CD4-positive, alpha-beta T cell treated with Interleukin-21 for 1 hour (primary cell): ENCODE data around the gene SUGCT.
"Not testable (repeated sequence)": the region's sequence is repeated elsewhere in the genome, so short reads cannot be mapped to it uniquely, and the experiment has no call there.

ENCODE experiments used
- DNase-seq: peaks from one replicate; pipeline ENCODE4 v3.0.0-alpha.2; 2020

Gene SUGCT

GRCh38 chr7:40134428-40135316 is at the start of gene SUGCT, which contains the start of gene MPLKIP:
Gene SUGCT, plus strand, starts transcription at chr7:40135005.
Gene MPLKIP, minus strand, starts transcription at chr7:40134622. Its CDS starts 55 bp downstream, at chr7:40134567.
- DNase-seq: peak; percentile 90

DNA sequence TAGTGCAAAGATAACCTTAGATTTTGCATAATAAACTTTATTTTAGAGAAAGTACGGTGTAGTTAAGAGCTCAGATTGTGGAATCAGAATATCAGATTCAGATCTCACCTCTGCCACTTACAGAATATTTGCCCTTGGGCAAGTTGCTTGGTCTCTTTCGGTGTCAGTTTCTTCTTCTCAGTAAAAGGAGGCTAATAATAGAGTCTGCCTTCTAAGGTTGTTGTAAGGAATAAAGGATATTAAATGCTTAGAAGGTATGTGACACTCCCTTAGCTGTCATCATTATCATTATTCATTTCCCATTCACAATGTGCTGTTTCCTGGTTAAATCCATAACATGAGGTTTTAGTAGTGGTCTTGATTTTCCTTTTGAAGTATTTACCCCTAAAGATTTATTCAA is 42.6 kb upstream of the SUGCT start:
- DNase-seq: no peak

GRCh38 chr7:40093631-40094350 is 41.0 kb upstream of the SUGCT start:
- no peak for DNase-seq

DNA sequence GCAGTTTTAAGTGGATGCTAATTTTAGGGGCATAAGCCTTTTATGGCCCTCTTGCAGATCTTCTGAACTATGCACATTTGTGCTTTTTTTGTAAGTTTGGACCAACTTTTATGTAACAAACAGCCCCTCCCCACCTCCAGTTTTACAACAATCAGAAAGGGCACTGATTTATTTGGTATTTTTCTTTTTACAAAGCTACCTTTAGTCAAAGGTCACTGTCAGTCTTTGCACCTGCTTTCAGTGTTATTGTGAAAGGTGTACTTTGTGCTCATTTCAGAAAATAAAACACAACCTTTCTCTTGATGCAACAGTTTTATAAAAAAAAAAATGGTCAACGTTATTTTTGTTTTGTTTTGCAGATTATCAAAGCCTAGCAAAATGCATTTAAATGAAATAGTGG is 39.6 kb upstream of the SUGCT start:
- no peak for DNase-seq

- no peak for DNase-seq
Observed at GRCh38 chr7:40095695-40096327, 39.0 kb upstream of the SUGCT start.

DNA sequence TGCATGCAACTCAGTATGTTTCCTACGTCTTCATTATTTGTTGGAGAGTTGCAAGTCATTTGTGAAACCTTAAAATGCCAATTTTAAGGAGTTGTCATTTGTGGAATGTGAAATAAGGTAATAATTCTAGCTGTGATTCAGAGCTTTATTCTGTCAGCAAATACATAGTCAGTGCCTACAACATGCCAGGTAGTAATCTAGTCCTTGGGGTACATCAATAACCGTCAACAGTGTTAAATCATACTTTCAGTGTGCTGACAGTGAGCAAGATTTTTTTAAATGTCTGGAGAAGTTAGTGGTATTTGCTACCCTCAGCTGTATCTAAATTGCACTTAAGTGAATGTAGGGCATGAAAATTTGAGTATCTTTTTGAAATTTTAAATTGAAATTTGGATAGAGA is 37.1 kb upstream of the SUGCT start:
- no peak for DNase-seq

DNA sequence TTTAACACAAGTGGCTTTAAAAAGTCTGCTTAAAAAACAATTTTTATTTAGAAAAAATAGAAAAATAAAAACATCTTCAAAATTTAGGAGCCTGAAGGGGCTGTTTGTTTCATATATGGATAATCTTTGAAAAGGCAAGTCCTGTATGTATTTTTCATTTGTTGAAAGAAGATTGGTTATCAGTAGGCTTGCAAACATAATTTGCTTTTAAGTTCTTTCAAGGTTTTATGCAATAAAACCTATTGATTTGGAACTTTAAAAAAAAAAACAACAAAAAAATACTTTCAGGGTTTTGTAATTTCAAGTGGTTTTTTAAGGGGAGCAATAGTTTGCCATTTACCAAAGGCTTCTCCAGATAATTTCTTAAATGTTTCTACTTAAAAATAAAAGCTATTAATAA is 36.0 kb upstream of the SUGCT start:
- no peak for DNase-seq

DNA sequence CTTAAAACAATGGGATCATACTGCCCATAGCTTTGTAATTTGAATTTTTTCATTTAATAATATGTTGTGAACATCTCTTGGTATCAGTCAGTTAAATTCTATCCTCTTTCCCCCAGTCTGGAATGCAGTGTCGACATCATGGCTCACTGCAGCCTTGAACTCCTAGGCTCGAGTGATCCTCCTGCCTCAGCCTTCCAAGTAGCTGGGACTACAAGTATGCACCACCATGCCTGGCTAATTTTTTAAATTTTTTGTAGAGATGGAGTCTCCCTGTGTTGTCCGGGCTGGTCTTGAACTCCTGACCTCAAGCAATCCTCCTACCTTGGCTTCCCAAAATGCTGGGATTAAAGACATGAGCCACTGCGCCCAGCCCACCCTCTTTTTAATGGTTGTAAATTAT is 35.0 kb upstream of the SUGCT start:
- DNase-seq: no peak

DNA sequence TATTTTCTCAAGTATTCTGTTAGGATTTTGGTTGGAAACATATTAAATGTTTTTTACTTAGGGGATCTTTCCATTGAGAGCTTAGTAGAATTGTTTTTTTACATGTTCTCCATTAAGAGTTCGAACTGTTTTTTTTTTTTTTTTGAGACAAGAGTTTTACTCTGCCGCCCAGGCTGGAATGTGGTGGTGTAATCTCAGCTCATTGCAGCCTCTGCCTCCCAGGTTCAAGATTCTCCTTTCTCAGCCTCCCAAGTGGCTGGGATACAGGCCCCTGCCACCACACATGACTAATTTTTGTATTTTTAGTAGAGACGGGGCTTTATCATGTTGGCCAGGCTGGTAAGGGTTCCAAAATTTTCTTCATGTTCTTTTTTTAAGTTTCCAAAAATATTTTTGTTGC is 33.6 kb upstream of the SUGCT start:
- DNase-seq: no peak

GRCh38 chr7:40102897-40103296 is 31.9 kb upstream of the SUGCT start:
- DNase-seq: no peak

- no peak for DNase-seq
Observed at GRCh38 chr7:40105879-40106473, 28.8 kb upstream of the SUGCT start.

DNA sequence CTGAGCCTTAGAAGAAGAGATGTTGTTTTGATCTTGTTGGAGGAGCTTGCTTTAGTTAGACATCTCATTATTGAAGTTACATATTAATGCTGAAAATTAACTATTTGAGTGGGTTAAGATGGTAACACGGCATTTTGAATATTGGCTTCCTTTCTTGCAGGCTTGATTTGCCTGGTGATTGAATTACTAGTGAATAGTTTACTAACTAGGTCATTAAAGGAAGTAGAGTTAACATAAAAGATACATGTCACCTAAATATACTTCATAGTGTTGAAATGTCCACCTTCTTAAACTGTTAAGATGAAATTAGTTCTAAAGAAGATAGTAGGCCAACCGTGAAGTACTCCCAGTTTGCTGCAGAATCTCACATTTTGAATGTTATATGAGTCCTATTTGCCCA is 18.9 kb upstream of the SUGCT start:
- no peak for DNase-seq

DNA sequence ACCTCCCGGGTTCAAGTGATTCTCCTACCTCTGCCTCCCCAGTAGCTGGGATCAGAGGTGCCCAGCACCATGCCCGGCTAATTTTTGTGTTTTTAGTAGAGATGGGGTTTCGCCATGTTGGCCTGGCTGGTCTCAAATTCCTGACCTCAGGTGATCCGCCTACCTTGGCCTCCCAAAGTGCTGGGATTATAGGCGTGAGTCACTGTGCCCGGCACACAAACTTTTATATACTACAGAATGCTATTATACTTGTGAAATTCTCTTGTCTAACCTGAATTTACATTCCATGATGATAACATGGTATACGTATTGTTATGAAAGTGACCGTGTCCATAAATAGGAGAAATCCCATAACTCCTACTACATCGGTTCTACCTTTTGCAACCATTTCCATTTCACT is 17.6 kb upstream of the SUGCT start:
- DNase-seq: not testable (repeated sequence)

GRCh38 chr7:40118201-40118600 is 16.6 kb upstream of the SUGCT start:
- not testable (repeated sequence) for DNase-seq

- DNase-seq: no peak
Observed at GRCh38 chr7:40120020-40120419, 14.8 kb upstream of the SUGCT start.

DNA sequence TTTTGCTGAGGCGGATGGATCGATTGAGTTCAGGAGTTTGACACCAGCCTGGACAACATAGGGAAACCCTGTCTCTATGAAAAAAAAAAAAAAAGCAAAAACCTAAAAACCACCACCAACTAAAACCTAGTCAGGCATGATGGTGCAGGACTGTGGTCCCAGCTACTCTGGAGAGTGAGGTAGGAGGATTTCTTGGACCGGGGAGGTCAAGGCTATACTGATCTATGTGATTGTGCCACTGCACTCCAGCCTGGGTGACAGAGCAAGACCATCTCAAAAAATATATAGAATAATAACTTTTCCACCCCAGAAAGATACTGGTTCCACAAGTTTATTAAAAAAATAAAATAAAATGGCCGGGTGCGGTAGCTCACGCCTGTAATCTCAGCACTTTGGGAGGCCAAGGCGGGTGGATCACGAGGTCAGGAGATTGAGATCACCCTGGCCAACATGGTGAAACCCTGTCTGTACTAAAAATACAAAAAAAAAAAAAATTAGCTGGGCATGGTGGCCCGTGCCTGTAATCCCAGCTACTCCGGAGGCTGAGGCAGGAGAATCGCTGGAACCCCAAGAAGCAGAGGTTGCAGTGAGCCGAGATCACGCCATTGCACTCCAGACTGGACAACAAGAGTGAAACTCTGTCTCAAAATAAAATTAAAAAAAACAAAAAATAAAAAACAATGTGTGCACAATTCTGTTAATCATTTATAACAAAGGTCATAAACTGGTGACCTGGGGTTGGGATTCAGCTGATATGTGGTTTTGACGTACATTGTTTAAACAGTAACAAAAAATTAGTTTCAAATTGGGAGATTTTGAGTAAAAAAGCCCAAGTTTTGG is 12.5 kb upstream of the SUGCT start:
- DNase-seq: not testable (repeated sequence)

GRCh38 chr7:40122940-40123254 is 11.9 kb upstream of the SUGCT start:
- DNase-seq: no peak

- DNase-seq: no peak
Observed at GRCh38 chr7:40133561-40134427, 1.0 kb upstream of the SUGCT start.

DNA sequence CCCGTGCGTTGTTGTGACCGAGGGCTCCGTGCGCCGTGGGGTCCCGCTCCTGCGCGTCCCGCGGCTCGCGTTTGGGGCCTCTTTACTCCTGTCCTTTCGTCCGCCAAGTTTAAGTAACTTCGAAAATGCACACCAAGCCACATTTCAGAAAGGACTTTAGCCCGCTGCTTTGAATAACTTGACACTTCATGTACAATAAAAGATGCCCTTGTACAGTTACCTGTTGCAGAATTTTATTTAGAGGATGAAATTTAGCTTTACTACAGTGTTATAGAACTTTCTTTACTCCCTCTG is 459 bp downstream of the SUGCT start:
- no peak for DNase-seq

DNA sequence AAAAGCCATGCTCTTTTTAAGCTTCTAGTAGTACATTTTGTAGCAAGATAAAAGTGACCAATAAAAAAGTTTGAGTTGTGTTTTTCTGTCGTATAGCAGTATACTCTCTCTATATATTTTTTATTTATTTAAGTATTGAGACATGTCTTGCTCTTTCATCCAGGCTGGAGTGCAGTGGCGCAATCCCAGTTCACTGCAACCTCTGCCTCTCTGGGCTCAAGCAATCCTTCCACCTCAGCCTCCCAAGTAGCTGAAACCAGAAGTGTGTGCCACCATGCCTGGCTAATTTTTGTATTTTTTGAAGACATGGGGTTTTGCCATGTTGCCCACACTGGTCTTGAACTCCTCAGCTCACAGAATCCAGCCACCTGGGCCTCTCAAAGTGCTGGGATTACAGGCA is 2.8 kb downstream of the SUGCT start:
- no peak for DNase-seq

DNA sequence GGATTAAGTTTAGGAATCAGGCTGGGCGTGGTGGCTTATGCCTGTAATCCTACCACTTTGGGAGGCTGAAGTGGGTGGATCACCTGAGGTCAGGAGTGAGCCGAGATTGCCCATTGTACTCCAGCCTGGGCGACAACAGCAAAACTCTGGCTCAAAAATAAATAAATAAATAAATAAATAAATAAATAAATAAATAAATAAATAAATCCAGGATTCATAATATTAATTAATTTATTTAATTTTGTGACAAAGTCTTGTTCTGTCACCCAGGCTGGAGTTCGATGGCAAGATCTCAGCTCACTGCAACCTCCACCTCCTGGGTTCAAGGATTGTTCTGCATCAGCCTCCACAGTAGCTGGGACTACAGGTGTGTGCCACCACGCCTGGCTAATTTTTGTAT is 4.2 kb downstream of the SUGCT start:
- no peak for DNase-seq

DNA sequence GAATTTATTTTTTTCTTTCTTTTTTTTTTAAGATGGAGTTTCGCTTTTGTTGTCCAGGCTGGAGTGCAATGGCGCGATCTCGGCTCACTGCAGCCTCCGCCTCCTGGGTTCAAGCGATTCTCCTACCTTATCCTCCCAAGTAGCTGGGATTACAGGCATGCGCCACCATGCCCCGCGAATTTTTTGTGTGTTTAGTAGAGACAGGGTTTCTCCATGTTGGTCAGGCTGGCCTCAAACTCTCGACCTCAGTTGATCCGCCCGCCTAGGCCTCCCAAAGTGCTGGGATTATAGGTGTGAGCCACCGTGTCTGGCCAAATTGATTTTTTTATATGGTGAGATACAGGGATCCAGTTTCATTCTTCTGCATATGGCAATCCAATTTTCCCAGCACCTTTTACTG is 5.1 kb downstream of the SUGCT start:
- DNase-seq: not testable (repeated sequence)
